GM12878 (cell line): ENCODE results near the gene TSEN34. TPM values are rescaled to one million over a fixed set of nuclear protein-coding genes. Genes with fewer than 3 reads are reported as not detected.

Experiments used
- ATAC-seq: fragments of 200-7000 bp; cut with Tn5 transposase; 3 replicates; pipeline ENCODE4 v1.9.1; 2020; ENCODE audit warnings: mild to moderate bottlenecking, moderate library complexity
- BruUV-seq: library from RNA; stranded (reverse); fragments of 400-500 nt; replicated peaks from 2 replicates; lab custom pipeline; 2021; lab: Mats Ljungman, UMichigan
- CTCF ChIA-PET: fragments of 300-600 bp; sonication (Branson Sonifier 250); formaldehyde crosslinking; extraction: SDS; loops from one replicate; lab custom pipeline; 2021; ENCODE audit warnings: inconsistent platforms; lab: Yijun Ruan, JAX
- POLR2A ChIA-PET: fragments of 350-600 bp; formaldehyde crosslinking; extraction: SDS; loops from one replicate; lab custom pipeline; 2021; ENCODE audit warnings: inconsistent platforms; lab: Charles Lee
- RAD21 ChIA-PET: fragments of 300-600 bp; sonication (Branson Sonifier 250); formaldehyde crosslinking; loops from one replicate; lab custom pipeline; 2023; ENCODE audit warnings: antibody characterized with exemption; ENCODE audit not compliant: unreplicated experiment; lab: Charles Lee
- SMC1A ChIA-PET: fragments of 300-600 bp; sonication (Branson Sonifier 250); formaldehyde crosslinking; loops from one replicate; lab custom pipeline; 2023; ENCODE audit not compliant: unreplicated experiment, uncharacterized antibody; lab: Charles Lee
- DNase-seq: peaks from one replicate; pipeline ENCODE4 v3.0.0-alpha.2; 2011; ENCODE audit warnings: low read depth, low spot score
- FAIRE-seq: peaks from 3 replicates; lab custom pipeline; 2011; peaks lifted over from hg19 to GRCh38; lab: Jason Lieb, UNC
- H2AFZ ChIP-seq: 2 replicates; pipeline ENCODE4 v1.6.0; 2011; ENCODE audit warnings: low read depth, low read length, control low read depth; ENCODE audit not compliant: control insufficient read depth
- H3K27ac ChIP-seq: 2 replicates; pipeline ENCODE4 v1.5.1; 2011; ENCODE audit warnings: control low read depth; ENCODE audit not compliant: control insufficient read depth, insufficient read depth
- H3K27me3 ChIP-seq, 2 experiments: replicated peaks in 1 of 2; 2 replicates each; pipeline versions ENCODE4 v1.6.0 to v1.6.1; 2011; ENCODE audit warnings: low read length in 1 of 2; ENCODE audit not compliant: control insufficient read depth in 2 of 2, insufficient read depth in 2 of 2
- H3K36me3 ChIP-seq, 2 experiments: 2 replicates each; pipeline ENCODE4 v1.5.1; 2011; ENCODE audit warnings: low read length in 1 of 2; ENCODE audit not compliant: control insufficient read depth in 2 of 2, insufficient read depth in 2 of 2
- H3K4me1 ChIP-seq: 2 replicates; pipeline ENCODE4 v1.6.1; 2011; ENCODE audit warnings: mild to moderate bottlenecking, low read length, moderate library complexity, mixed read lengths; ENCODE audit not compliant: control insufficient read depth, insufficient read depth
- H3K4me2 ChIP-seq: 2 replicates; pipeline ENCODE4 v1.6.0; 2011; ENCODE audit warnings: control low read depth; ENCODE audit not compliant: control insufficient read depth, insufficient read depth
- H3K4me3 ChIP-seq: fragments of 200-600 bp; sonication (generic); 2 replicates; pipeline ENCODE4 v1.5.1; 2016
- H3K79me2 ChIP-seq: 2 replicates; pipeline ENCODE4 v1.6.0; 2011; ENCODE audit warnings: low read length; ENCODE audit not compliant: control insufficient read depth, insufficient read depth
- H3K9ac ChIP-seq: 2 replicates; pipeline ENCODE4 v1.8.0; 2011; ENCODE audit warnings: low read length, control low read depth, mixed read lengths; ENCODE audit not compliant: control insufficient read depth, insufficient read depth
- H3K9me3 ChIP-seq: replicated peaks from 3 replicates; pipeline ENCODE4 v1.5.1; 2011; ENCODE audit warnings: mild to moderate bottlenecking, low read length; ENCODE audit not compliant: control insufficient read depth, insufficient read depth
- H4K20me1 ChIP-seq: 2 replicates; pipeline ENCODE4 v1.6.0; 2011; ENCODE audit not compliant: control insufficient read depth, insufficient read depth
- BMI1 ChIP-seq: fragments of 450-650 bp; IDR thresholded peaks from 2 replicates; pipeline ENCODE4 v1.6.1; 2016; ENCODE audit warnings: mild to moderate bottlenecking, moderate library complexity, borderline replicate concordance
- EED ChIP-seq: sonication (generic); IDR thresholded peaks from 2 replicates; pipeline ENCODE4 v1.6.1; 2016; ENCODE audit warnings: antibody characterized with exemption, low read depth
- MEF2B ChIP-seq: fragments of 450-650 bp; IDR thresholded peaks from 2 replicates; pipeline ENCODE4 v1.6.1; 2018; ENCODE audit warnings: mild to moderate bottlenecking, moderate library complexity; ENCODE audit not compliant: partially characterized antibody, poor library complexity, severe bottlenecking
- NFYB ChIP-seq: IDR thresholded peaks from 2 replicates; pipeline ENCODE4 v1.6.1; 2011; ENCODE audit warnings: low read depth, mild to moderate bottlenecking, low read length, improper control_type of control experiment, moderate library complexity; ENCODE audit not compliant: insufficient read depth
- PAX8 ChIP-seq: fragments of 450-650 bp; IDR thresholded peaks from 2 replicates; pipeline ENCODE4 v1.6.1; 2017; ENCODE audit warnings: mild to moderate bottlenecking, moderate library complexity
- RUNX3 ChIP-seq: IDR thresholded peaks from 2 replicates; pipeline ENCODE4 v1.6.1; 2012; ENCODE audit warnings: low read length, inconsistent platforms
- STAT3 ChIP-seq: IDR thresholded peaks from 2 replicates; pipeline ENCODE4 v1.6.1; 2011; ENCODE audit warnings: low read depth, low read length, improper control_type of control experiment
- TAF1 ChIP-seq: IDR thresholded peaks from 2 replicates; pipeline ENCODE4 v1.6.1; 2011; ENCODE audit warnings: mild to moderate bottlenecking, low read depth, low read length, borderline replicate concordance
- ZZZ3 ChIP-seq: IDR thresholded peaks from 2 replicates; pipeline ENCODE4 v1.6.1; 2011; ENCODE audit warnings: low read depth; ENCODE audit not compliant: control insufficient read depth, insufficient read length
- WGBS: methylation state at CpG from one replicate; pipeline ENCODE4 v1.1.6; 2016; ENCODE audit warnings: low lambda C conversion rate; ENCODE audit not compliant: insufficient replicate concordance, insufficient coverage; ENCODE audit errors: missing lambda C conversion rate; 5-methylcytosine and 5-hydroxymethylcytosine counted together
- in situ Hi-C: fragments of 300-500 bp; cut with MboI; formaldehyde crosslinking; loops from 9 replicates; pipeline ENCODE4 v1.14.3; 2018; ENCODE audit warnings: mixed read lengths
- intact Hi-C: fragments of 100-400 bp; cut with micrococcal nuclease; formaldehyde crosslinking; loops from one replicate; pipeline ENCODE4 v1.14.2; 2022; ENCODE audit not compliant: unreplicated experiment
- polyA plus RNA-seq, 11 experiments: library from polyadenylated mRNA; depleted of rRNA in 4 of 11; unstranded in 6 of 11; stranded (reverse) in 5 of 11; fragments of >200 nt; fragmentation: Nextera tagmentation in 4 of 11; fragmentation: Illumina TruSeq in 1 of 11; extraction: Ambion mirVana in 4 of 11; extraction: Trizol in 1 of 11; gene quantifications; 1 replicate in 1 of 11; 2 replicates in 10 of 11; pipeline versions ENCODE4 v1.2.1 to v1.2.3, GENCODE V29; 2011 to 2016; ENCODE audit warnings: inconsistent platforms in 2 of 11, missing spikeins in 2 of 11, low read depth in 1 of 11
- total RNA-seq, 4 experiments: library from RNA; depleted of rRNA in 3 of 4; stranded (reverse); fragments of >200 nt in 3 of 4; fragmentation: Illumina TruSeq in 1 of 4; extraction: Trizol in 1 of 4; gene quantifications; 2 replicates each; pipeline versions ENCODE4 v1.2.1 to v1.2.3, GENCODE V29; 2013 to 2021
- TF ChIP-seq, protein P1 (sequence below): IDR thresholded peaks from 2 replicates; pipeline ENCODE4 v1.6.1; 2012; ENCODE audit warnings: low read length, inconsistent platforms
- TF ChIP-seq, protein P2 (sequence below): fragments of 450-650 bp; IDR thresholded peaks from 2 replicates; pipeline ENCODE4 v1.6.1; 2017; ENCODE audit warnings: borderline replicate concordance
- TF ChIP-seq, protein P3 (sequence below): fragments of 450-650 bp; IDR thresholded peaks from 2 replicates; pipeline ENCODE4 v1.6.1; 2017; ENCODE audit warnings: mild to moderate bottlenecking, low read depth, inconsistent platforms; ENCODE audit not compliant: poor library complexity, severe bottlenecking

Gene TSEN34
- total and polyA plus RNA-seq, 10 of the 15 experiments (the other 5 are each of a cell fraction or from before 2014, with no cell fraction given) = 1.0 to 35.9 (median 16.8) TPM

DNA sequence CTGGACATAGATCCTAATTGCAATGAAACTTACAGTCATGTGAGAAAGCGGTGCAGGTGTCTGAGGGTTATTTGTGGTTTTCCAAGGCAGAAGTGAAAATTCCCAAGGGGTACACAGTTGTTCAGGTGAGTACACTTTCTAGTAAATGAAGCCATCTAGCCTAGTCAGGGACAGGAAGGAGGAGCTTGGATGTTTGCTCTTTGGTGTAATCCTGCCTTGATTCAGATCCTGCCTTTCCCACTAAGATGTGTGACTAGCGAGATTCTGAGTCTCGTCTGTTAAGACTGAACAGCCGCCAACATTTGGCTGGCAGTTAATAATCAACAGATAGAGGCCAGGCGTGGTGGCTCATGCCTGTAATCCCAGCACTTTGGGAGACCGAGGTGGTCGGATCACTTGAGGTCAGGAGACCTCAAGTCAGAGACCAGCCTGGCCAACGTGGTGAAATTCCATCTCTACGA is 12.1 kb downstream of the TSEN34 start (continued):
- TF ChIP-seq, protein P1, sequence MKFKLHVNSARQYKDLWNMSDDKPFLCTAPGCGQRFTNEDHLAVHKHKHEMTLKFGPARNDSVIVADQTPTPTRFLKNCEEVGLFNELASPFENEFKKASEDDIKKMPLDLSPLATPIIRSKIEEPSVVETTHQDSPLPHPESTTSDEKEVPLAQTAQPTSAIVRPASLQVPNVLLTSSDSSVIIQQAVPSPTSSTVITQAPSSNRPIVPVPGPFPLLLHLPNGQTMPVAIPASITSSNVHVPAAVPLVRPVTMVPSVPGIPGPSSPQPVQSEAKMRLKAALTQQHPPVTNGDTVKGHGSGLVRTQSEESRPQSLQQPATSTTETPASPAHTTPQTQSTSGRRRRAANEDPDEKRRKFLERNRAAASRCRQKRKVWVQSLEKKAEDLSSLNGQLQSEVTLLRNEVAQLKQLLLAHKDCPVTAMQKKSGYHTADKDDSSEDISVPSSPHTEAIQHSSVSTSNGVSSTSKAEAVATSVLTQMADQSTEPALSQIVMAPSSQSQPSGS = no peak
- TF ChIP-seq EED (no peak), PAX8 (no peak), ZZZ3 (no peak), BMI1 (no peak), RUNX3 (peak; percentile 73), TAF1 (no peak), MEF2B (peak; percentile 32)

GRCh38 chr19:54204767-54205468 is 13.8 kb downstream of the TSEN34 start:
- Histone ChIP-seq H3K27me3 (no peaks in the 10 kb centered on the region), H3K4me3 (peak overlapping the region; percentile 92), H3K36me3 (peaks cover 25 to 34% of the 10 kb centered on the region in 2 experiments), H3K9me3 (no peaks in the 10 kb centered on the region), H3K4me2 (peak overlapping the region; percentile 91), H4K20me1 (peaks cover 20% of the 10 kb centered on the region), H3K79me2 (peaks cover 62% of the 10 kb centered on the region), H2AFZ (no peak overlapping the region), H3K27ac (no peak overlapping the region), H3K9ac (peak overlapping the region; percentile 5; the same call in 1 of the 2 replicates), H3K4me1 (peaks cover 55% of the 10 kb centered on the region)
- ATAC-seq (no peak), FAIRE-seq (no peak), DNase-seq (no peak)
- in situ Hi-C loops = no loop called here
- ChIA-PET SMC1A (interaction anchor here (0.7 to 1.6 kb wide), 3 partner anchors 12 to 16 kb away, joined by 3 to 9 read pairs (median 3); partner anchors contain the start of gene MBOAT7), POLR2A (interaction anchor here (0.6 to 7.7 kb wide), 2 partner anchors 14 to 44 kb away, joined by 9 to 100 read pairs; partner anchors contain the start of genes MBOAT7 and TSEN34), CTCF (interaction anchor here (0.6 to 1.1 kb wide), 6 partner anchors 16 to 185 kb away, joined by 3 to 4 read pairs (median 4); no protein-coding TSS in a partner anchor), RAD21 (interaction anchor here (1.0 kb wide), 1 partner anchor 15 kb away, joined by 3 read pairs; the partner anchor contains the start of gene MBOAT7)
- BruUV-seq = no TSS peak
- intact Hi-C loops = no loop called here
- 64% methylated on average over 4 of the region's 4 CpGs for WGBS
- TF ChIP-seq, protein P2, sequence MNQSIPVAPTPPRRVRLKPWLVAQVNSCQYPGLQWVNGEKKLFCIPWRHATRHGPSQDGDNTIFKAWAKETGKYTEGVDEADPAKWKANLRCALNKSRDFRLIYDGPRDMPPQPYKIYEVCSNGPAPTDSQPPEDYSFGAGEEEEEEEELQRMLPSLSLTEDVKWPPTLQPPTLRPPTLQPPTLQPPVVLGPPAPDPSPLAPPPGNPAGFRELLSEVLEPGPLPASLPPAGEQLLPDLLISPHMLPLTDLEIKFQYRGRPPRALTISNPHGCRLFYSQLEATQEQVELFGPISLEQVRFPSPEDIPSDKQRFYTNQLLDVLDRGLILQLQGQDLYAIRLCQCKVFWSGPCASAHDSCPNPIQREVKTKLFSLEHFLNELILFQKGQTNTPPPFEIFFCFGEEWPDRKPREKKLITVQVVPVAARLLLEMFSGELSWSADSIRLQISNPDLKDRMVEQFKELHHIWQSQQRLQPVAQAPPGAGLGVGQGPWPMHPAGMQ = no peak
- TF ChIP-seq, protein P3, sequence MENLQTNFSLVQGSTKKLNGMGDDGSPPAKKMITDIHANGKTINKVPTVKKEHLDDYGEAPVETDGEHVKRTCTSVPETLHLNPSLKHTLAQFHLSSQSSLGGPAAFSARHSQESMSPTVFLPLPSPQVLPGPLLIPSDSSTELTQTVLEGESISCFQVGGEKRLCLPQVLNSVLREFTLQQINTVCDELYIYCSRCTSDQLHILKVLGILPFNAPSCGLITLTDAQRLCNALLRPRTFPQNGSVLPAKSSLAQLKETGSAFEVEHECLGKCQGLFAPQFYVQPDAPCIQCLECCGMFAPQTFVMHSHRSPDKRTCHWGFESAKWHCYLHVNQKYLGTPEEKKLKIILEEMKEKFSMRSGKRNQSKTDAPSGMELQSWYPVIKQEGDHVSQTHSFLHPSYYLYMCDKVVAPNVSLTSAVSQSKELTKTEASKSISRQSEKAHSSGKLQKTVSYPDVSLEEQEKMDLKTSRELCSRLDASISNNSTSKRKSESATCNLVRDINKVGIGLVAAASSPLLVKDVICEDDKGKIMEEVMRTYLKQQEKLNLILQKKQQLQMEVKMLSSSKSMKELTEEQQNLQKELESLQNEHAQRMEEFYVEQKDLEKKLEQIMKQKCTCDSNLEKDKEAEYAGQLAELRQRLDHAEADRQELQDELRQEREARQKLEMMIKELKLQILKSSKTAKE = no peak
- TF ChIP-seq NFYB = no peak
- no peak for TF ChIP-seq EED
- TF ChIP-seq STAT3 = no peak
- no peak for TF ChIP-seq PAX8
